GM21360 (cell line): ENCODE results near the gene SLIT3.

Source experiments
- ATAC-seq: cut with Tn5 transposase; IDR thresholded peaks from one replicate; pipeline ENCODE4 v1.9.1; 2021; ENCODE audit warnings: mild to moderate bottlenecking, moderate library complexity; ENCODE audit not compliant: unreplicated experiment

The SLIT3 gene

GRCh38 chr5:168976311-168976970, 324.5 kb downstream of the SLIT3 start:
- ATAC-seq, result no peak

- ATAC-seq, result no peak
These were observed 325.6 kb downstream of the SLIT3 start for GRCh38 chr5:168975331-168975730.

GRCh38 chr5:168974082-168974481, 326.9 kb downstream of the SLIT3 start:
- ATAC-seq, result no peak

- ATAC-seq, result no peak
These were observed 328.2 kb downstream of the SLIT3 start for GRCh38 chr5:168972731-168973130.

- ATAC-seq, result no peak
These were observed 329.8 kb downstream of the SLIT3 start for GRCh38 chr5:168971100-168971499.

- ATAC-seq, result no peak
These were observed 331.5 kb downstream of the SLIT3 start for GRCh38 chr5:168969326-168969886.

- no peak for ATAC-seq
These were observed 332.9 kb downstream of the SLIT3 start for GRCh38 chr5:168967882-168968620.

- ATAC-seq, result no peak
These were observed 335.3 kb downstream of the SLIT3 start for GRCh38 chr5:168965638-168966037.

- ATAC-seq, result no peak
These were observed 336.8 kb downstream of the SLIT3 start for GRCh38 chr5:168964182-168964581.

- ATAC-seq, result no peak
These were observed 338.6 kb downstream of the SLIT3 start for GRCh38 chr5:168962306-168962705.

GRCh38 chr5:168961681-168962080, 339.3 kb downstream of the SLIT3 start:
- ATAC-seq, result no peak

- no peak for ATAC-seq
These were observed 340.4 kb downstream of the SLIT3 start for GRCh38 chr5:168960497-168960896.

- no peak for ATAC-seq
These were observed 347.6 kb downstream of the SLIT3 start for GRCh38 chr5:168953351-168953750.

GRCh38 chr5:168952196-168952595, 348.7 kb downstream of the SLIT3 start:
- ATAC-seq, result no peak

- ATAC-seq, result no peak
These were observed 349.2 kb downstream of the SLIT3 start for GRCh38 chr5:168951769-168952168.

- ATAC-seq, result no peak
These were observed 349.6 kb downstream of the SLIT3 start for GRCh38 chr5:168951356-168951755.

- ATAC-seq, result peak; percentile 48
These were observed 350.5 kb downstream of the SLIT3 start for GRCh38 chr5:168950241-168950951.

GRCh38 chr5:168948746-168949145, 352.2 kb downstream of the SLIT3 start:
- ATAC-seq, result no peak

- ATAC-seq, result peak; percentile 74
These were observed 353.6 kb downstream of the SLIT3 start for GRCh38 chr5:168947212-168947868.

GRCh38 chr5:168946363-168946762, 354.6 kb downstream of the SLIT3 start:
- no peak for ATAC-seq

GRCh38 chr5:168944004-168944403, 356.9 kb downstream of the SLIT3 start:
- no peak for ATAC-seq
